Omental fat pad (tissue), 4 donors: Measurements from ENCODE around the gene DRD2. TPM values are rescaled to one million over a fixed set of nuclear protein-coding genes. Genes with fewer than 3 reads are reported as not detected.

ENCODE experiments used
- ATAC-seq: fragments of 150-250 bp; one replicate; pipeline ENCODE4 v1.9.1; 2016; ENCODE audit warnings: mild to moderate bottlenecking, moderate library complexity; ENCODE audit not compliant: low FRiP score
- DNase-seq: peaks from one replicate; pipeline ENCODE4 v3.0.0-alpha.2; 2019; ENCODE audit warnings: low spot score
- total RNA-seq, 4 donors: library from RNA; depleted of rRNA; stranded (reverse); fragments of >200 nt; gene quantifications; one replicate each; pipeline ENCODE4 v1.1.0, GENCODE V29; 2016
- TF ChIP-seq, protein P1 (sequence below), 3 donors: fragments of 450-650 bp; IDR thresholded peaks; one replicate each; pipeline ENCODE4 v1.5.1; 2016 to 2017; ENCODE audit warnings: antibody characterized with exemption in 3 of 3, mild to moderate bottlenecking in 3 of 3, moderate library complexity in 2 of 3

The DRD2 gene
- total RNA-seq, 4 donors from 2014 or later = 0.28 TPM; not detected in 3

GRCh38 chr11:113460469-113460868, 14.7 kb downstream of the DRD2 start:
- no peak for ATAC-seq
- DNase-seq = no peak
- TF ChIP-seq, protein P1, sequence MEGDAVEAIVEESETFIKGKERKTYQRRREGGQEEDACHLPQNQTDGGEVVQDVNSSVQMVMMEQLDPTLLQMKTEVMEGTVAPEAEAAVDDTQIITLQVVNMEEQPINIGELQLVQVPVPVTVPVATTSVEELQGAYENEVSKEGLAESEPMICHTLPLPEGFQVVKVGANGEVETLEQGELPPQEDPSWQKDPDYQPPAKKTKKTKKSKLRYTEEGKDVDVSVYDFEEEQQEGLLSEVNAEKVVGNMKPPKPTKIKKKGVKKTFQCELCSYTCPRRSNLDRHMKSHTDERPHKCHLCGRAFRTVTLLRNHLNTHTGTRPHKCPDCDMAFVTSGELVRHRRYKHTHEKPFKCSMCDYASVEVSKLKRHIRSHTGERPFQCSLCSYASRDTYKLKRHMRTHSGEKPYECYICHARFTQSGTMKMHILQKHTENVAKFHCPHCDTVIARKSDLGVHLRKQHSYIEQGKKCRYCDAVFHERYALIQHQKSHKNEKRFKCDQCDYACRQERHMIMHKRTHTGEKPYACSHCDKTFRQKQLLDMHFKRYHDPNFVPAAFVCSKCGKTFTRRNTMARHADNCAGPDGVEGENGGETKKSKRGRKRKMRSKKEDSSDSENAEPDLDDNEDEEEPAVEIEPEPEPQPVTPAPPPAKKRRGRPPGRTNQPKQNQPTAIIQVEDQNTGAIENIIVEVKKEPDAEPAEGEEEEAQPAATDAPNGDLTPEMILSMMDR (IDR thresholded peaks at IDR 0.05) = no peak

DNA sequence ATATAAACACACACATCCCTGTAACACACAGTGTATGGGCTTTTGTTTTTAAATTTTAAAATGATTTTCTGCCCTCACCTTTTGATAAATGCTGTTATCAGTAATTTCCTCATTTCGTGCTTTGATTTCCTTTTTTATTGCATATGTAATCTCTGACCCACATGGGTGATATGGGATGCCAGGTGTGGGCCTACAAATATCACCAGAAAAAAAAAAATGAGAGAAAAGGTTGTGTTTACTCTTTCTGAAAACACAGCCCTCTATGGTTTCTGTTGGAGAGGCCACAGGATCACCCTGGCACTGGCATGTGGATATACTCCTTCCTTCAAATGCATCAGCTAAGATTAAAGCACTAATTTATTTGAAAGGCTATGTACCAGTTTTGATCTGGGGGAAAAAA, 17.0 kb downstream of the DRD2 start:
- no peak for DNase-seq
- ATAC-seq = no peak
- TF ChIP-seq, protein P1 (IDR thresholded peaks at IDR 0.05) = no peak

- ATAC-seq (no peak), DNase-seq (no peak)
- TF ChIP-seq, protein P1 (IDR thresholded peaks at IDR 0.05) = no peak
These were observed 17.4 kb downstream of the DRD2 start for GRCh38 chr11:113457784-113458183.

GRCh38 chr11:113454455-113454854, 20.7 kb downstream of the DRD2 start:
- TF ChIP-seq, protein P1 (IDR thresholded peaks at IDR 0.05) = no peak
- ATAC-seq = no peak

GRCh38 chr11:113449743-113450142, 25.5 kb downstream of the DRD2 start:
- no peak for DNase-seq
- TF ChIP-seq, protein P1 (IDR thresholded peaks at IDR 0.05) = no peak
- no peak for ATAC-seq

More at GRCh38 chr11:113454455-113454854, 20.7 kb downstream of the DRD2 start:
- no peak for DNase-seq

- TF ChIP-seq, protein P1 (IDR thresholded peaks at IDR 0.05) = no peak
- no peak for DNase-seq
- no peak for ATAC-seq
These were observed 26.9 kb downstream of the DRD2 start for GRCh38 chr11:113448316-113448677.

- ATAC-seq (no peak), DNase-seq (no peak)
- TF ChIP-seq, protein P1 (IDR thresholded peaks at IDR 0.05) = no peak
These were observed 27.4 kb downstream of the DRD2 start for GRCh38 chr11:113447621-113448315.
